Measurements from ENCODE around the gene ZNF397.

The ZNF397 gene

DNA sequence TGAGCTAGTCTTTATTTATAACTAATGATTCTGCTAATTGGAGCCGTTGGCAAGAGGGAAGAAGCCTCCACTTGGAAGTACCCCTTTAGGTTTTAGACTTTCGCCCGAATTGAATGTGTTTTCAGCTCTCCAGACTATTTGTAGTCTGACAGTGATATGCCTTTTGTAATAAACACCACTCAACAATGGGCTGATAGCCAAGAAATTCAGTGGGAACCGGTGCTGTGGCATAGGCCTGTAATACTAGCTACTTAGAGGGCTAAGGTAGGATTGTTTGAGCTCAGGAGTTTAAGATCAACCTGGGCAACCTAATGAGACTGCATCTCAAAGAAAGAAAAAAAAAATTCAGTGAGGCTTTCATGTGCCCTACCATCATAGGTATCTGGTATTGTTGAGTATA lies 62.8 kb downstream of the ZNF397 start:
- TF ChIP-seq ZC3H10 (CRISPR knock-in tag; IDR thresholded peaks at IDR 0.05) (no peak), ZFP3 (CRISPR knock-in tag; IDR thresholded peaks at IDR 0.05) (no peak), CSDC2 (CRISPR knock-in tag; IDR thresholded peaks at IDR 0.05) (no peak), POU6F1 (CRISPR knock-in tag; IDR thresholded peaks at IDR 0.05; ENCODE audit: borderline replicate concordance, low read depth) (no peak), TOX (CRISPR knock-in tag; IDR thresholded peaks at IDR 0.05; ENCODE audit: borderline replicate concordance) (no peak), ZNF565 (CRISPR knock-in tag; conservative IDR thresholded peaks at IDR 0.05; ENCODE audit: low read depth) (no peak), SNAI2 (CRISPR knock-in tag; IDR thresholded peaks at IDR 0.05) (no peak), ISL1 (CRISPR knock-in tag; IDR thresholded peaks at IDR 0.05) (no peak), PPARA (CRISPR knock-in tag; IDR thresholded peaks at IDR 0.05; ENCODE audit: borderline replicate concordance) (no peak), ZFP30 (CRISPR knock-in tag; IDR thresholded peaks at IDR 0.05) (no peak), OSR1 (CRISPR knock-in tag; IDR thresholded peaks at IDR 0.05) (no peak), RARB (CRISPR knock-in tag; IDR thresholded peaks at IDR 0.05) (no peak), ESRRG (CRISPR knock-in tag; IDR thresholded peaks at IDR 0.05) (no peak), TCF4 (CRISPR knock-in tag; IDR thresholded peaks at IDR 0.05; ENCODE audit: borderline replicate concordance) (no peak), GLIS3 (CRISPR knock-in tag; IDR thresholded peaks at IDR 0.05) (no peak)
- TF ChIP-seq, protein P1, sequence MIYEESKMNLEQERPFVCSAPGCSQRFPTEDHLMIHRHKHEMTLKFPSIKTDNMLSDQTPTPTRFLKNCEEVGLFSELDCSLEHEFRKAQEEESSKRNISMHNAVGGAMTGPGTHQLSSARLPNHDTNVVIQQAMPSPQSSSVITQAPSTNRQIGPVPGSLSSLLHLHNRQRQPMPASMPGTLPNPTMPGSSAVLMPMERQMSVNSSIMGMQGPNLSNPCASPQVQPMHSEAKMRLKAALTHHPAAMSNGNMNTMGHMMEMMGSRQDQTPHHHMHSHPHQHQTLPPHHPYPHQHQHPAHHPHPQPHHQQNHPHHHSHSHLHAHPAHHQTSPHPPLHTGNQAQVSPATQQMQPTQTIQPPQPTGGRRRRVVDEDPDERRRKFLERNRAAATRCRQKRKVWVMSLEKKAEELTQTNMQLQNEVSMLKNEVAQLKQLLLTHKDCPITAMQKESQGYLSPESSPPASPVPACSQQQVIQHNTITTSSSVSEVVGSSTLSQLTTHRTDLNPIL (CRISPR knock-in tag; IDR thresholded peaks at IDR 0.05; ENCODE audit: low read depth) = no peak
- TF ChIP-seq, protein P2, sequence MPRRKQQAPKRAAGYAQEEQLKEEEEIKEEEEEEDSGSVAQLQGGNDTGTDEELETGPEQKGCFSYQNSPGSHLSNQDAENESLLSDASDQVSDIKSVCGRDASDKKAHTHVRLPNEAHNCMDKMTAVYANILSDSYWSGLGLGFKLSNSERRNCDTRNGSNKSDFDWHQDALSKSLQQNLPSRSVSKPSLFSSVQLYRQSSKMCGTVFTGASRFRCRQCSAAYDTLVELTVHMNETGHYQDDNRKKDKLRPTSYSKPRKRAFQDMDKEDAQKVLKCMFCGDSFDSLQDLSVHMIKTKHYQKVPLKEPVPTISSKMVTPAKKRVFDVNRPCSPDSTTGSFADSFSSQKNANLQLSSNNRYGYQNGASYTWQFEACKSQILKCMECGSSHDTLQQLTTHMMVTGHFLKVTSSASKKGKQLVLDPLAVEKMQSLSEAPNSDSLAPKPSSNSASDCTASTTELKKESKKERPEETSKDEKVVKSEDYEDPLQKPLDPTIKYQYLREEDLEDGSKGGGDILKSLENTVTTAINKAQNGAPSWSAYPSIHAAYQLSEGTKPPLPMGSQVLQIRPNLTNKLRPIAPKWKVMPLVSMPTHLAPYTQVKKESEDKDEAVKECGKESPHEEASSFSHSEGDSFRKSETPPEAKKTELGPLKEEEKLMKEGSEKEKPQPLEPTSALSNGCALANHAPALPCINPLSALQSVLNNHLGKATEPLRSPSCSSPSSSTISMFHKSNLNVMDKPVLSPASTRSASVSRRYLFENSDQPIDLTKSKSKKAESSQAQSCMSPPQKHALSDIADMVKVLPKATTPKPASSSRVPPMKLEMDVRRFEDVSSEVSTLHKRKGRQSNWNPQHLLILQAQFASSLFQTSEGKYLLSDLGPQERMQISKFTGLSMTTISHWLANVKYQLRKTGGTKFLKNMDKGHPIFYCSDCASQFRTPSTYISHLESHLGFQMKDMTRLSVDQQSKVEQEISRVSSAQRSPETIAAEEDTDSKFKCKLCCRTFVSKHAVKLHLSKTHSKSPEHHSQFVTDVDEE (CRISPR knock-in tag; IDR thresholded peaks at IDR 0.05) = no peak
- no peak for ATAC-seq

- TF ChIP-seq ESRRG (CRISPR knock-in tag; IDR thresholded peaks at IDR 0.05) (no peak), ZNF8 (CRISPR knock-in tag; IDR thresholded peaks at IDR 0.05) (no peak), SNAI2 (CRISPR knock-in tag; IDR thresholded peaks at IDR 0.05) (no peak), ISL1 (CRISPR knock-in tag; IDR thresholded peaks at IDR 0.05) (no peak), ZC3H10 (CRISPR knock-in tag; IDR thresholded peaks at IDR 0.05) (no peak), CSRNP3 (CRISPR knock-in tag; IDR thresholded peaks at IDR 0.05) (no peak), POU6F1 (CRISPR knock-in tag; IDR thresholded peaks at IDR 0.05; ENCODE audit: borderline replicate concordance, low read depth) (no peak), GLIS3 (CRISPR knock-in tag; IDR thresholded peaks at IDR 0.05) (no peak), ARNTL (CRISPR knock-in tag; IDR thresholded peaks at IDR 0.05; ENCODE audit: borderline replicate concordance, low read depth) (no peak), ZFP3 (CRISPR knock-in tag; IDR thresholded peaks at IDR 0.05) (no peak)
- TF ChIP-seq, protein P2 (CRISPR knock-in tag; IDR thresholded peaks at IDR 0.05) = no peak
- ATAC-seq = no peak
Observed at GRCh38 chr18:35306588-35307250, 65.9 kb downstream of the ZNF397 start.

All from SK-N-SH treated with all-trans-retinoic acid at 6 μM for 48 hours (cell line).